K562 (cell line): Measurements from ENCODE around the gene CCDC192. TPM values are rescaled to one million over a fixed set of nuclear protein-coding genes. Genes with fewer than 3 reads are reported as not detected.
A peak's percentile ranks its signal among the peaks of the same experiment; 100 is the strongest.

Experiments used
- ATAC-seq: fragments of 200-7000 bp; cut with Tn5 transposase; 3 replicates; pipeline ENCODE4 v1.9.1; 2020; ENCODE audit warnings: moderate library complexity
- BruUV-seq: library from RNA; stranded (reverse); fragments of 400-500 nt; replicated peaks from 2 replicates; lab custom pipeline; 2021; lab: Mats Ljungman, UMichigan
- CTCF ChIA-PET: fragments of 300-600 bp; formaldehyde crosslinking; extraction: SDS; loops from one replicate; lab custom pipeline; 2021; ENCODE audit warnings: low intra/inter-chr PET ratio; lab: Yijun Ruan, JAX
- POLR2A ChIA-PET: fragments of 300-600, 350-650 bp; sonication (Branson Sonifier 250); formaldehyde crosslinking; extraction: SDS; loops from one replicate; lab custom pipeline; 2021; ENCODE audit warnings: antibody characterized with exemption, inconsistent platforms; lab: Yijun Ruan, JAX
- DNase-seq, 4 experiments: peaks; one replicate each; pipeline versions ENCODE4 v3.0.0 to v3.0.0-alpha.2; 2011 to 2018; ENCODE audit warnings: low spot score in 3 of 4, mixed read lengths in 3 of 4; ENCODE audit errors: extremely low read depth in 1 of 4
- FAIRE-seq: peaks from 2 replicates; lab custom pipeline; 2011; peaks lifted over from hg19 to GRCh38; lab: Jason Lieb, UNC
- H2AFZ ChIP-seq: 2 replicates; pipeline ENCODE4 v1.6.0; 2011; ENCODE audit warnings: low read depth, low read length, control low read depth, inconsistent platforms
- H3K27ac ChIP-seq: fragments of 200-600 bp; 3 replicates; pipeline ENCODE4 v1.8.0; 2011; ENCODE audit warnings: low read depth, mild to moderate bottlenecking, control low read depth, inconsistent platforms, low read length, moderate library complexity, mixed read lengths; ENCODE audit errors: extremely low read depth
- H3K27me3 ChIP-seq, 2 experiments: fragments of 300-600 bp in 1 of 2; 2 replicates in 1 of 2; 3 replicates in 1 of 2; pipeline versions ENCODE4 v1.6.0 to v1.8.0; 2011; ENCODE audit warnings: inconsistent platforms in 2 of 2, low read length in 2 of 2, mild to moderate bottlenecking in 1 of 2, mixed read lengths in 1 of 2, moderate library complexity in 1 of 2; ENCODE audit not compliant: control insufficient read depth in 2 of 2, insufficient read depth in 2 of 2
- H3K36me3 ChIP-seq: fragments of 300-600 bp; 3 replicates; pipeline ENCODE4 v1.8.0; 2011; ENCODE audit warnings: mild to moderate bottlenecking, low read length, inconsistent platforms; ENCODE audit not compliant: control insufficient read depth, insufficient read depth
- H3K4me1 ChIP-seq, 2 experiments: fragments of 200-600 bp in 1 of 2; replicated peaks in 1 of 2; 2 replicates in 1 of 2; 3 replicates in 1 of 2; pipeline versions ENCODE4 v1.5.1 to v1.8.0; 2011; ENCODE audit warnings: inconsistent platforms in 2 of 2, low read length in 2 of 2, mild to moderate bottlenecking in 1 of 2, mixed read lengths in 1 of 2, moderate library complexity in 1 of 2; ENCODE audit not compliant: control insufficient read depth in 2 of 2, insufficient read depth in 2 of 2
- H3K4me2 ChIP-seq: 2 replicates; pipeline ENCODE4 v1.6.1; 2011; ENCODE audit warnings: low read length, control low read depth, inconsistent platforms, mixed read lengths; ENCODE audit not compliant: insufficient read depth
- H3K4me3 ChIP-seq: fragments of 200-600 bp; sonication (generic), shearing (Covaris generic); 2 replicates; pipeline ENCODE4 v1.5.1; 2016; ENCODE audit warnings: control low read depth, inconsistent platforms
- H3K79me2 ChIP-seq: fragments of 200-600 bp; 3 replicates; pipeline ENCODE4 v1.8.0; 2011; ENCODE audit warnings: low read length, inconsistent platforms; ENCODE audit not compliant: control insufficient read depth, insufficient read depth
- H3K9ac ChIP-seq, 2 experiments: 2 replicates each; pipeline versions ENCODE4 v1.6.0 to v1.6.1; 2011; ENCODE audit warnings: low read depth in 2 of 2, low read length in 2 of 2, control low read depth in 1 of 2, inconsistent platforms in 1 of 2, mild to moderate bottlenecking in 1 of 2, mixed read lengths in 1 of 2; ENCODE audit not compliant: insufficient read depth in 1 of 2
- H3K9me1 ChIP-seq: one replicate; pipeline ENCODE4 v1.6.0; 2011; ENCODE audit warnings: inconsistent platforms, mild to moderate bottlenecking, low read length, moderate library complexity; ENCODE audit not compliant: control insufficient read depth, insufficient read depth
- H3K9me3 ChIP-seq: replicated peaks from 2 replicates; pipeline ENCODE4 v1.5.1; 2011; ENCODE audit warnings: low read depth, low read length, inconsistent platforms; ENCODE audit not compliant: control insufficient read depth, insufficient read depth
- H4K20me1 ChIP-seq: replicated peaks from 2 replicates; pipeline ENCODE4 v1.6.1; 2011; ENCODE audit warnings: low read length, inconsistent platforms, mixed read lengths; ENCODE audit not compliant: control insufficient read depth, insufficient read depth
- CEBPB ChIP-seq: fragments of 450-650 bp; IDR thresholded peaks from 2 replicates; pipeline ENCODE4 v1.6.1; 2016; ENCODE audit warnings: missing genetic modification characterization, missing compliant biosample characterization
- CEBPG ChIP-seq, 3 experiments: fragments of 200-800 bp in 1 of 3; sonication (Bioruptor generic) in 1 of 3; sonication (generic) in 1 of 3; formaldehyde crosslinking in 1 of 3; IDR thresholded peaks in 2 of 3; conservative IDR thresholded peaks in 1 of 3; 2 replicates each; pipeline versions ENCODE4 v1.6.1 to v1.8.0; 2016 to 2022; ENCODE audit warnings: missing compliant biosample characterization in 2 of 3, missing genetic modification characterization in 2 of 3, mild to moderate bottlenecking in 1 of 3, missing genetic modification reagents in 1 of 3
- ETS2 ChIP-seq: IDR thresholded peaks from 2 replicates; pipeline ENCODE4 v1.6.1; 2016; ENCODE audit warnings: borderline replicate concordance, missing genetic modification characterization, mild to moderate bottlenecking, moderate library complexity, missing compliant biosample characterization; ENCODE audit not compliant: poor library complexity, severe bottlenecking
- FOS ChIP-seq: IDR thresholded peaks from 3 replicates; pipeline ENCODE4 v1.6.1; 2011; ENCODE audit not compliant: insufficient read length; ENCODE audit errors: extremely low read depth
- IRF9 ChIP-seq: fragments of 450-650 bp; IDR thresholded peaks from 2 replicates; pipeline ENCODE4 v1.6.1; 2016; ENCODE audit warnings: missing biosample characterization, missing genetic modification characterization
- NR4A1 ChIP-seq, 2 experiments: fragments of 250-450 bp in 1 of 2; fragments of 450-650 bp in 1 of 2; sonication (Bioruptor Pico) in 1 of 2; IDR thresholded peaks; 2 replicates each; pipeline versions ENCODE4 v1.4.0 to v1.6.1; 2016 to 2020; ENCODE audit warnings: mild to moderate bottlenecking in 2 of 2, missing compliant biosample characterization in 1 of 2, missing genetic modification characterization in 1 of 2, moderate library complexity in 1 of 2
- RBM39 ChIP-seq: fragments of 200-400 bp; formaldehyde crosslinking; optimal IDR thresholded peaks from 2 replicates; pipeline ENCODE3; 2018; ENCODE audit warnings: low read depth, low read length
- TCFL5 ChIP-seq: fragments of 250-450 bp; sonication (Bioruptor Pico); conservative IDR thresholded peaks from 2 replicates; pipeline ENCODE4 v1.6.1; 2021; ENCODE audit warnings: mild to moderate bottlenecking, moderate library complexity, matching md5 sums
- ZNF655 ChIP-seq: fragments of 250-450 bp; sonication (Bioruptor Pico); IDR thresholded peaks from 2 replicates; pipeline ENCODE4 v1.5.0; 2021
- ZNF740 ChIP-seq, 3 experiments: fragments of 200-800 bp in 1 of 3; sonication (Bioruptor generic) in 1 of 3; sonication (generic) in 1 of 3; formaldehyde crosslinking in 1 of 3; IDR thresholded peaks; 2 replicates each; pipeline versions ENCODE4 v1.6.1 to v1.8.0; 2016 to 2022; ENCODE audit warnings: mild to moderate bottlenecking in 2 of 3, missing compliant biosample characterization in 2 of 3, missing genetic modification characterization in 2 of 3, missing genetic modification reagents in 1 of 3
- WGBS: fragments of 100-300 bp; shearing (Covaris generic); methylation state at CpG from one replicate; pipeline ENCODE4 v1.1.6; 2016; ENCODE audit warnings: low coverage, mixed read lengths; ENCODE audit not compliant: insufficient coverage; ENCODE audit errors: missing lambda C conversion rate; 5-methylcytosine and 5-hydroxymethylcytosine counted together
- in situ Hi-C: fragments of 300-500 bp; cut with MboI; formaldehyde crosslinking; loops from 4 replicates; pipeline ENCODE4 v1.15.0; 2018; ENCODE audit warnings: inconsistent platforms, mixed read lengths
- intact Hi-C: fragments of 100-400 bp; cut with micrococcal nuclease; formaldehyde crosslinking; loops from 2 replicates; pipeline ENCODE4 v1.14.2; 2022
- polyA plus RNA-seq, 8 experiments: library from polyadenylated mRNA; depleted of rRNA in 4 of 8; stranded (reverse) in 5 of 8; unstranded in 3 of 8; fragments of >200 nt; fragmentation: Nextera tagmentation in 2 of 8; fragmentation: Illumina TruSeq in 1 of 8; extraction: Ambion mirVana in 2 of 8; extraction: Trizol in 1 of 8; gene quantifications; 2 replicates each; pipeline versions ENCODE4 v1.2.1 to v1.2.3, GENCODE V29; 2011 to 2014; ENCODE audit warnings: inconsistent platforms in 1 of 8, missing spikeins in 1 of 8
- total RNA-seq, 7 experiments: library from RNA; depleted of rRNA in 6 of 7; stranded (reverse); fragments of >200 nt in 6 of 7; fragmentation: Illumina TruSeq in 2 of 7; extraction: Trizol in 2 of 7; gene quantifications; 2 replicates each; pipeline versions ENCODE4 v1.2.1 to v1.2.3, GENCODE V29; 2011 to 2021; ENCODE audit warnings: low replicate concordance in 1 of 7
- TF ChIP-seq, protein P1 (sequence below): sonication (generic); formaldehyde crosslinking; IDR thresholded peaks from 2 replicates; pipeline ENCODE4 v1.8.0; 2022; ENCODE audit warnings: mild to moderate bottlenecking, missing genetic modification reagents

The CCDC192 gene
- total and polyA plus RNA-seq, 9 of the 15 experiments (the other 6 are each of a cell fraction or from before 2014, with no cell fraction given) = 0.21 to 0.66 (median 0.38) TPM; not detected in 2

- ATAC-seq = no peak
Observed at GRCh38 chr5:127834554-127834953, 131.4 kb downstream of the CCDC192 start.

DNA sequence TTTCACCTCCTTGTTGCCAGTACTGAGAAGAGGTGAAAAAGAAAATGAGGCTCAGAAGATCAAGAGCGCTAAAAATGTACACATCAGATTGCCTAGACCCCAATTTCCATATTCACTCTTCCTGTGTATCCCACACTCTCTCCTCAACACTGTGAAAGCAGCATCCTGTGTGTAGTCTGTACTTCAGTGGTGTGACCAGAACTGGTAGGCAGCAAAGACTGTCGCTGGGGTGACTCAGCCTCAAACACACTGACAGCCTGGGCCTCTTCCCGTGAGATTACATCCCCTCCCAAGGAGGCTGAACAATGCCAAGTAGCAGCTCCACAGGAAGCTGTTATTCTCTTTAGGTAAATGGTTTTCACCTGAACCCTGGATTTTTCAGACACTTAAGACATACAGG, 135.5 kb downstream of the CCDC192 start:
- H3K79me2 ChIP-seq = no peaks in the 10 kb centered on the region
- intact Hi-C loops (no loop called here), in situ Hi-C loops (no loop called here)
- no peaks in the 10 kb centered on the region for H4K20me1 ChIP-seq
- WGBS = 0% methylated on average over 2 of the region's 3 CpGs
- no peaks in the 10 kb centered on the region for H3K27me3 ChIP-seq
- H3K27ac ChIP-seq = no peak overlapping the region
- FAIRE-seq = no peak
- no peak for ATAC-seq
- no peak overlapping the region for H3K9ac ChIP-seq
- H3K4me1 ChIP-seq = no peaks in the 10 kb centered on the region
- H2AFZ ChIP-seq = no peak overlapping the region
- no peaks in the 10 kb centered on the region for H3K9me3 ChIP-seq
- H3K4me3 ChIP-seq = no peak overlapping the region
- no TSS peak for BruUV-seq
- no peak overlapping the region for H3K4me2 ChIP-seq
- DNase-seq = no peak
- ChIA-PET CTCF (no interaction called here), POLR2A (no interaction called here)
- no peaks in the 10 kb centered on the region for H3K9me1 ChIP-seq
- no peaks in the 10 kb centered on the region for H3K36me3 ChIP-seq
- no peak for TF ChIP-seq TCFL5 (CRISPR knock-in tag)
- no peak for TF ChIP-seq ZNF740 (CRISPR knock-in tag; IDR thresholded peaks at IDR 0.05)
- TF ChIP-seq ZNF740 (tag; IDR thresholded peaks at IDR 0.05) = no peak
- no peak for TF ChIP-seq ETS2 (tag)
- TF ChIP-seq, protein P1, sequence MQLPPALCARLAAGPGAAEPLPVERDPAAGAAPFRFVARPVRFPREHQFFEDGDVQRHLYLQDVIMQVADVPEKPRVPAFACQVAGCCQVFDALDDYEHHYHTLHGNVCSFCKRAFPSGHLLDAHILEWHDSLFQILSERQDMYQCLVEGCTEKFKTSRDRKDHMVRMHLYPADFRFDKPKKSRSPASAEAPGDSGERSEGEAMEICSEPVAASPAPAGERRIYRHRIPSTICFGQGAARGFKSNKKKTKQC (CRISPR knock-in tag) = no peak
- no peak for TF ChIP-seq ZNF655 (CRISPR knock-in tag)
- no peak for TF ChIP-seq IRF9 (tag)
- no peak for TF ChIP-seq NR4A1 (CRISPR knock-in tag; IDR thresholded peaks at IDR 0.05)
- no peak for TF ChIP-seq NR4A1 (tag; IDR thresholded peaks at IDR 0.05)
- no peak for TF ChIP-seq FOS

More at GRCh38 chr5:127834554-127834953, 131.4 kb downstream of the CCDC192 start:
- Histone ChIP-seq H3K27ac (no peak overlapping the region), H3K4me2 (no peak overlapping the region), H3K27me3 (no peaks in the 10 kb centered on the region), H3K9ac (no peak overlapping the region), H3K4me1 (no peaks in the 10 kb centered on the region), H4K20me1 (no peaks in the 10 kb centered on the region), H3K79me2 (no peaks in the 10 kb centered on the region), H3K36me3 (no peaks in the 10 kb centered on the region), H3K9me1 (no peaks in the 10 kb centered on the region), H2AFZ (no peak overlapping the region), H3K9me3 (no peaks in the 10 kb centered on the region), H3K4me3 (no peak overlapping the region)
- BruUV-seq = no TSS peak
- CTCF ChIA-PET = no interaction called here
- POLR2A ChIA-PET = no interaction called here
- intact Hi-C loops = no loop called here
- FAIRE-seq = no peak
- in situ Hi-C loops = no loop called here
- WGBS = 0% methylated on average over 5 of the region's 5 CpGs
- TF ChIP-seq CEBPB (tag) (peak; percentile 80), RBM39 (no peak), CEBPG (CRISPR knock-in tag; IDR thresholded peaks at IDR 0.05) (no peak), CEBPG (tag; conservative IDR thresholded peaks at IDR 0.05 in 1 of 2, IDR thresholded peaks at IDR 0.05 in 1 of 2) (peak in 1 of 2 experiments; percentile 79; a peak in 2 of 4 replicates)
- no peak for DNase-seq
